Fibroblast of skin of scalp (primary cell): Measurements from ENCODE around the gene MGRN1.

Experiments
- DNase-seq: peaks from one replicate; pipeline ENCODE4 v3.0.0-alpha.2; 2013

MGRN1 gene

DNA sequence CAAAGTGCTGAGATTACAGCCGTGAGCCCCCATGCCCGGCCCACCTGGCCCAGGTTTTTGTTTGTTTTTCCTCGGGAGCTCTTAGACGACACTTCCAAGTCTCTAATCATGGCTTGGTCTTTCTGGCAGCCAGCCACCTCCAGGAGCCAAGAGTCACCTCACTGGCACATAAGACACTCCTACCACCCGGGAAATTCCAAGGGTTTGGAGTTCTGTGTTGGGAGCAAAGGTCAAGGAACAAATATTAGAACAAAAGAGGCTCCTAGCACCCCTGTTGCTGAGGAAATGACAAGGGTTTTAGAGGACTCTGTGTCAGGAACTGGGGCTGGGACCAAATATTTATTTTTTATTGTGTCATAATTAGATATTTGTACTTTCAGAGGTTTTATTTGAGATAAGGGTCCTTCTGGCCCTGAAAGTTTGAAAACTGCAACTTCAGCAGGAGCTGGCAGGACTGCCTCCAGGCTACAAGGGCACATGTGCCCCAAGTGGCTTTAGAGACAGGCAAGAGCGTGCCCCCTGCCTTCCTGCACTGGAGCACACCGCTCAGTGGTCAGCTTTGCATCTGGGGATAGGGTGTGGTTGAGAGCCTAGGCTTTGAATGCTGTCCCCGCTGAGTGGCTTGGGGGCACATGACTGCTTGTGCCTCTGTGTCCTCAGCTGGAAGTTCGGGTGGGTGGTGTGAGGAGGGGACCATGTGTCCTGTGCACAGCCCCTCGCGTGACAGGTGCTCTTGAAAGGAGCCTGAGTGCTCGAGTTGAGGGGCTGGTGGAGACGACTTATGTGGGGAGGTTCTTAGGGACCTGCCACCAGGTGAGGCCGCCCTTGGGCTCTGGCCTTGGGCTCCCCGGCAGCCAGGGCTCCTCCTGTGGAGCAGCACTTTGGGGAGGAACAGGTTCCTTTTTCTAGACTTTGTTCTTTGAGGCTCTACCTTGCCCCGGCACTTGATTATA, 29.7 kb downstream of the MGRN1 start:
- no peak for DNase-seq

DNA sequence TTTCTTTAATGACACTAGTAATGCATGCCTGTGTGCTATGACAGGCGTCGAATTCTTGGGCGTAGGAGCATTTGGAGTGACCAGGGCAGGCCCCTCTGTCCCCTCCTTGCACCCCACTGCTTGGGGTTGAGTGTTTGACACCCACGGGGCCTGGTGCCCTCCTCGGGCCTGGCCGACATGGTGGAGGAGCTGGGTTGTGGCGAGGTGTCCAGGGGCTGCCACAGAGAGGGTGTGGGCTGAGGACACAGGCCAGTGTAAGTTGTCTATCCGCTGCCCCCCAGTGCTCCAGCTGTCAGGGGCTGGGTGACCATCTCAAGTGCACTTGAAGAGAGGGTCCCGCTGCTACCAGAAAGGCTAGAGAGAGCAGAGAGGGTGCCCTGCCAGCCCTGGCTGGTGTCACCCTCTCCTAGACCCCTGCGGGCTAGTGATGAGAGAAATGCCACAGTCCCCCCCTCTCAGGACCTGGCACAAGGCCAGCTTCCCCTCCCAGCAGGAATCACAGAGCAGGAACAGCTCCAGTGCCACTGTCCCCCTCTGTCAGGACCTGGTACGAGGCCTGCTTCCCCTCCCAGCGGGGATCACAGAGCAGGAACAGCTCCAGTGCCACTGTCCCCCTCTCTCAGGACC, 30.5 kb downstream of the MGRN1 start:
- DNase-seq, result no peak

DNA sequence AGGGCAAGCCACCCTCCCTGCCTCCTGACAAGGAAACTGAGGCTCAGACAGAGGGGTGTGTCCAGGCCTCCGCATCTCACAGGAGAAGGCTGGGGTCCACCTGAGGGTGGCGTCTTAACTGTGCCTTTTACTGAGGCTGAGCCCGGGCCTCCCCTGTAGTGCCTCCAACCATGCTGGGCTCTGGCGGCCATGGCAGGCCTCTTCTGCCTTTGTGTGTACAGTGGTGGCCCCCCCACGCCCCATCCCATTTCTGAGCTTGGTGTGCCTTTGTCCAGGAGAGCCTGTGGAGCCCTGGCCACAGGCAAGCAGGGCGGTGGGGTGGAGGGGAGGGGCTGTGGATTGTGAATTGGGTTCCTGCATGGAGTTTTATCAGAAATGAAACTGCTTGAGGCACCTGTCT, 31.2 kb downstream of the MGRN1 start:
- DNase-seq, result no peak

DNA sequence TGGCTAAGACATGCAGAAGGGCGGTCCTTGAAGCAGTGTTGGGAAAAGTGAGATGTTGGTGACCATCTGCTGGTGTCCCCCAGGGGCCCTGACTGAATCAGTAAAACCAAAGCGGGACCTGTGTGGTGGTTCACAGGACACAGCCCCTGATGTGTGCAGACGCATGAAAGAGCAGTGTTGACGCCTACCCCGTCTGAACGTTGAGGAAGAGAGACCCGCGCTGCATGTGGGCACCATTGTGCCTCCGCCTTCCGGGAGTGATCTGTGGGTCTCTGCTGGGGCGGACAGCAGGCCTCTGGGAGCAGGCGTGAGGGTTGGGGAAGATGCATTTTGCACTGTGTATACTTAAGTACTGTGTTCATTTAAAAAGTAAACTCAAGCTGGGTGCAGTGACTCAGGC, 31.6 kb downstream of the MGRN1 start:
- DNase-seq, result no peak

DNA sequence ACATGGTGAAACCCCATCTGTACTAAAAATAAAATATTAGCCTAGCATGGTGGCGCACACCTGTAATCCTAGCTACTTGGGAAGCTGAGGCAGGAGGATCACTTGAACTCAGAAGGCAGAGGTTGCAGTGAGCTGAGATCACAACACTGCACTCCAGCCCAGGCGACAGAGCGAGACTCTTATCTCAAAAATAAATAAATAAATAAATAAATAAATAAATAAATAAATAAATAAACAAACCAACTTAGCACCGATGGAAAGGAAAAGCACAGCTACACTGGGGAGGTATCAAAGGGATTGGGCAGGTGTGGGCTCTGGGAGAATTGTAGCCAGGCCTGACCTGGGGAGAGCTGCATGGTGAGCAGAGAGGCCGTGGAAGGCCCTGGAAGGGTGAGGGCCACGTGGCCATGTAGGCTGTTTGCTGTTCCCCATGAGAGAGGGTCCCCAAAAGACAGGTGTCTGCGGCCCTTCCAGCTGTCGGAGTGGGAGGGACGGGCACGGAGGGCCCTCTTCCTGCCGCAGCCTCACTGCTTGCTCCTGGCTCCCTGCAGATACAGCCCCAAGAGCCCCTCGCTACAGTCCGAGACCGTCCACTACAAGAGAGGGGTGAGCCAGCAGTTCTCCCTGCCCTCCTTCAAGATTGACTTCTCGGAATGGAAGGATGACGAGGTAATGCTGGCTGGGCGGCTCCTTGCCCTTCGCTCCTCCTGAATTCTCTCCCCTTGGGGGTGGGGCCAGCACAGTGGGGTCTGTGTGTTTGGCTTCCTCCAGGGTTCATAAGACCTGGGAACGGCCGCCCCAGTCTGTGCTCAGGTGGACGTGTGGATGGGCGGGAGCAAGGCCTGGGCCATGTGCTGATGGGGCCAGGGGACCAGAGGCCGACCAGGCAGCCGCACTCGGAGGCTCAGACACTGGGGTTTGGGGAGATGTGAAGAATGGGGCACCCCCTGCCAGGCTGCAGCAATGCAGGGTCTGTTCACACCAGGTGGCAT, 32.4 kb downstream of the MGRN1 start:
- no peak for DNase-seq

DNA sequence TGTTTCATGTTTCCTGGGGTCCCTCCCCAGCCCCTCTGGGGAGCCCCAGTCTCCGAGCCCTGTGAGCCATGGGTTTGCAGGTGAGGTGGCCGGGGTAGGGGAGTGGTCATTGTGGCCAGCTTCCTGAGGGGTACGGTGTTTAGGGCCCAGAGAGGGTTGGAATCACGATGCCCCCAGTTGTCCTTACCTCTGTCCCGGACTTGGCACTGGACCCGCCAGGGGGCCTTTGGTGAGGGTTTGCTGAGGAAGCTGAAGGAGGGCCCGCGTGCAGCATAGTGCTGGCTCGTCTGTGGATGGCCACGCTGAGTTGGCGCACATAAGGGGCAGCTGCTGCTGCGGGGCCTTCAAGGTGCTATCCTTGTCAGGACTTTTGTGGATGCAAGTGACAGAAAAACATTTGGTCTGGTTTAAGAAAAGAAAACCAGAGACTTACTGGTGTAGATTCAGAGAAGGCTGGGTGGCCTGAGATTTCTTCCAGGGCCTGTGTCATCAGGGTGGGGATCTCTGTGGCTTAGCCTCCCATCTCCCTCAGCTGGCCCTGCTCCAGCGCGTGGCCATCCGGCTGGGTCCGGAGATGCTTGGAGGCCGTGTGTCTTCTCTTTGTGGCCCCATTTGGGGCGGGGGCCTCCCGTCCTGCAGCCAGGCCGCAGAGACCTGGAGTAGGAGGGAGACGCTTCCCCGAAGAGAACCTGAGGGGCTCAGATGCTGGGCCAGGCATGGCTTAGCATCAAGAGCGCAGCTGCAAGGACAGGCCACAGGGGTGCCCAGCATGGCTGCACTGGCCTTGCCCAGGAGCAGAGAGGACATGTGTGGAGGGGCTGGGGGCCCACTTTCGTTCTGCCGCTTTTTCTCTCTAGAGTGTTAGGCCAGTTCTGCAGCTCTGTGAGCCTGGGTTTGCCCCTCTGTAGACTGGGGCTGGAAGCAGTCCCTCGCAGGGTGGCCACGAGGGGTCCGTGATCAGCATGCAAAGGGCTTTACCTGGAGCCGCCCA, 35.0 kb downstream of the MGRN1 start:
- no peak for DNase-seq

DNA sequence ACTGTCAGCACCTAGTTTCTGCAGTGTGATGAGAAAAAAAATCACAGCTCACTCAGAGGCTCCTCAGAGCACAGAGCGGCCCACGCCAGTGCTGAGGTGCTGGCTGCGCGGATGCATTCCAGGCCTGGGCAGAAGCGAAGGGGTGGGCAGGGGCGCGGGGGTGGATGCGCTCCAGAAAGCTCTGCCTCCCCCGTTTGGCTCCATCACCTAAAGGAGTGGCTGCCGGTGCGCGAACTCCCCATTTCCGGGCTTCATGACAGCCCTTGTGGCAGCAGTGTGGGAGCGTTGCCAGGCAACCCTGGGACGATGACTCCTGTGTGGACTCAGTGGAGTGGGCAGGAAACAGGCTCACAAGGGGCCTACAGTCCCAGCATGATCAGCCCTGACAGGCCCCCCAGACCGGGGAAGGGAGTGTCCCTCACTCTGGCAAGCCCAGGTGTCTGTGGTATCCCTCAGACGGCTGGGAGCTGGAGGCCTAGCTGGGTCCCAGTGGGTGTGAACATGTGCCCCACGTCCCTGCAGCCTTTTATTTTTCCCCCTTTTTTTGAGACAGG, 35.9 kb downstream of the MGRN1 start:
- peak; percentile 29 for DNase-seq

DNA sequence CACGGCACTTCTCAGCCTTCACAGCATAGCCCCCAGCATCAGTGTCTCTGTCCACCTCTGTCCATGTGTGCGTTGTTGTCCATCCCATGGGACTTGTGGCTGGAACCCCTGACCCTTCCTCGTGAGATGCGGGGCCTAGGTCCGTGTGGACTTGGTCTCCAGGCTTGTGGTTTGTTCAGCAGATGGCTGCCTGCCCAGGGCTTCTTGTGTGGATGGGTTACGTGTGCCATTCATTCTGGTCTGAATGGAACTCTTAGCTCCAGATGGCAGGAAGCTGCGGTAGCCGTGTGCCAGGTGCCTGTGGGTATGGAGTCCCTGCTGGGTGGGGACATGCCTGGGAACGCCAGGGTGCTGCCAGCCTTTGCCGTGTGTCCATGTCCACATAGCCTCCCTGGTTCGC, 37.0 kb downstream of the MGRN1 start:
- no peak for DNase-seq

DNA sequence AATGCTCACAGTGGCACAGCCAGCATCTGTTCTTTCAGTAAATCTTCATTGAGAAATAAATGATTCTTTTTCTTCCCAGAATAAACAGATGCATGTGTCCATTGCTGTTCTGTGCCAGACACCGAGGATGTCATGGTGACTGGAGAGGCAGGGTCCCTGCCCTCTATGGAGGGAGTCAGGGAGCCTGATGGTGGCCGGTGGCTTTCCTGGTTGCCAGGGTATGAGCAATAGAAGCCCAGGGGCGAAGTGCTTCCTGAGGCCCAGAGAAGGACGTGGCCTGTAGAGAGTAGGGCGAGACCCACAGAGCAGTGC, 38.8 kb downstream of the MGRN1 start:
- no peak for DNase-seq

DNA sequence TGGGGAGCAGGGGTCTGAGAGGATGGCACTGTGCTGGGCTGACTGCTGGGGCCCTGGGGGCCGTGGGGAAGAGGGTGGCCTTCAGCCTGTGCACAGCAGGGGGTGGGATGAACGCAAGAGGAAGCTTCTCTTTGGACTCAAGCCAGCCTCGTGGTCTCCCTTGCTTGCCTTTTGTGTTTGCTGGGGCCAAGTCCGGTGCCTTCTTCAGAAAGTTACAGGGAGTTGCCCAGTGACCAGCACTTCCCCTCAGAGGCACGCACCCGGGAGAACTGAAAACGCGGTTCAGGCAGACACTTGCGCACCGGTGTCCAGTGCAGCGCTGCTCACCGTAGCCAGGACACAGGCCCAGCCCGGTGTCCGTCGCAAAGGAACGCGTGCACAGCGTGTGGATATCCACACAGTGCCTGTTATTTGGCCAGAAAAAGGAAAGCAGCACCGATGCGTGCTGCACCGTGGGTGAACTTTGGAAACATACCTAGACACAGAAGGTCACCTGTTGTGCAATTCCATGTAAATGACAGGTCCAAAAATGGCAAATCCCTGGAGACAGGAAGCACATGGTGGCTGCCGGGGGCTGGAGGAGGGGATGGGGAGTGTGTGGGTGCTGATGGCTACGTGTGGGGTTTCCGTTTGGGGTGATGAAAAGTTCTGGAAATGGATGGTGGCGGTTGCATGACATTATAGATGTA, 39.3 kb downstream of the MGRN1 start:
- peak; percentile 14 for DNase-seq

DNA sequence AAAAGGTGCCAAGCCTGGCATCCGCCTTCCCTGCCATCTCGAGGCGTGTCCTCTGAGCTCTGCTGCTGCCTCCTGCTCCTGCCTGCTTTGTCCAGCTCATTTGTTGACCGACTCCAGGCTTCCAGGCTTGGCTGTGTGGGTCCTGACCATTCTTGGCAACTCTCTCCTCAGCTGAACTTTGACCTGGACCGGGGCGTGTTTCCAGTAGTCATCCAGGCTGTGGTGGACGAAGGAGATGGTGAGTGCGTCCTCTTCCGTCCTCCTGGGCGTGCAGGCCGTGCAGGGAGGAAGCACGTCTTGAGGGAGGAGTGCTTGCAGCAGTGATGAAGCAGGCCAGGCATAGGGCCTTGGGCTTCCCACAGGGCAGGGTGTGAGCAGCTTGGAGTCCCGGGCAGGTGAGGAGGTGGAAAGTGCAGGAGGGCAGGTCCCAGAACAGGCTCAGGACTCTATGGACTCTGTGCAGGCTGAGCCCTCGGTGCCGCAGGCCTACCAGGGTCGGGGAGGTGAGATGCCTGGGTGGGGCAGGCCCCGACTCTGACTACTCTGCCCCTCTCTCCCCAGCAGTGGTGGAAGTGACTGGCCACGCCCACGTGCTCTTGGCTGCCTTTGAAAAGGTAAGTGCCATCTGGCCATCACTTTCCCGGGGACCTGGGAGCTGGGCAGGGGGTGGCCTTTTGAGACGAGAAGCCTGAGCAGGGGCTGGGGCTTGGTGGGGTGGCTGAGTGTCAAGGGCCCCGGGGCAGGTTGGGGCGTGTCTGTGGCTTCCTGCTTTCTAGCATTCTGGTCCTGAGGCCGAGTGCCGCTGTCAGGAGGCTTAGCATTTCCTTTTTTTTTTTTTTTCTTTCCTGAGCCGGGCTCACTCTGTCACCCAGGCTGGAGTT, 40.2 kb downstream of the MGRN1 start:
- no peak for DNase-seq

DNA sequence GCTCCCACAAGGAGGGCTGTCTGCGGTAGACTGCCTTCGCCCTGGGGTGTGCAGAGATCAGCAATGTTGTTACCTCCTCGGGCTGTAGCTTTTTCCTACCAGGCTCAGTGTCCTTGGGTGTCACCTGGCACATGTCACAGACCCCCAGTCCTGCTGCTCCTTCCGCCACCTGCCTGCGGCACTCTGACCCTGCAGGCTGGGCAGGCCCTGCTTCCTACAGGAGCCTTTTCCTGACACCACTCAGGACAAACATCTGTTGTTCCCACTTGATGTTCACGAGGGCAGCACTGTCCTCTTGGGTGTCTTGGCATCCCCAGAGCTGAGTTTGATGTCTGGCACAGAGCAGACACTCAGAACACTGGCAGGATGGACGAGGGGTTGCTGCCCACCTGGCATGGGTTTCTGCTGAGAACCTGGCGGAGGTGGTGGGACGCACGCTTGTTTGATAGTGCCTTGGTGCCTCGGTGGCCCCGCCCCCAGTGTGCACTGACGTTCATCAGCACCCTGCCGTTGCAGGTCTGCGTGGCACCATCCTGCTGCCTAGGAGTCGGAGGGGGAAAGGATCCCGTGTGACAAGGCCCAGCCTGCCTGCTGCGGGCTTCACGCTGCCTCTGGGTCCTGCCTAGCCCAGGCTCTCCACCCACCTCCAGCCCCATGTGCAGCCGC, 42.0 kb downstream of the MGRN1 start:
- DNase-seq, result no peak

DNA sequence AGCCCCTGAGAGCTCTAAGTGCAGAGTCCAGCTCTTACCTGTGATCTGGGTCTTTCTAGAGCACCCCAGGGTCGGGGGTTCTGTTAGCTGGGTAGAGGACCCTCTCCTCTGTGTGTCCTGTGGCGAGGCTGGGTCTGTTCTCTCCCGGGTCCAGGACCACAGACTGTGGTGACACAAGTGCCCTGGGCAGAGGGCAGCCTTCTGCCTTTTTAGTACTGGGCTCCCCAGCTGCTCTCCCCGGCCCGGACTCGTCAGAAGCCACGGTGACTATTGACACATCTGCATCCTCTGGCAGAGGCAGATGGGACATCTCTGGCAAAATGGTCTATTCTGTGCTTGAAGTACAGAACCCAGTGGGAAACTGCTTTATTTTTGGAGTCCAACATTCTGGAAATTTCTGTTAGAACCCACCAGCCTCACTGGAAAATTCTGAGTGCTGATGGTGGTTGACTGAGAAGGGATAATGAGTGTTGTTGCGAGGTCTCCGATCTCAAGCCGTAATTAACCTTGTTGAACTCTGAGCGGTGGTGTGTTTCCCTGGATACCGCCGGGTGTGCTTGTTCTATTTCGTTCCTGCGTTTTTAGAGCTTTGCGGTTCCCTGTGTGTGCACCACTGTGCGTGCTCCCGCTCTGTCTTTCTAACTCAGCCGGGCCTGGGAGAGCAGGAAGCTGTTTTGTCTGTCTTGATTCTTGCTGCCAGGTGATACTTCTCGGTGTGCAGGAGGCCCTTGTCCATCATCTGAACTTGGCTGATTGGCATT, 42.8 kb downstream of the MGRN1 start:
- no peak for DNase-seq

DNA sequence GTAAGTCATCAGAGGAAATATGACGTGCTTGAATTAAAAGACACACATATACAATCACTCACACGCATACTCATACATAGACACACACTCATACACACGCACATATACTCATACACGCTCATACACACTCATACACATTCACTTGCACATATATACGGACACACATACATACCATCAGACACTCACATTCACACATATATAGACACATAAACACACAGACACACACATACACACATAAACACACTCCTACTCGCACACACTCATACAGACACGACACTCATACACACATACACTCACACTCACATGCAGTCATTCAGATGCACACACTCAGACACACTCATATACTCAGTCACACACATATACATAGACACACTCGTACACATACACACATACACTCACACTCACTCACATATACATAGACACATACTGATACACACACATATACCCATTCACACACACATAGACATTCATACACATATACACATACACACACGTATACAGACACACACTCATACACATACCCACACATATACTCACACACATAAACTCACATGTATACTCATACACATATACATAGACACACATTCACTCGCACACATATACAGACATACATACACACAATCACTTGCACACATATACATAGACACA, 43.8 kb downstream of the MGRN1 start:
- no peak for DNase-seq

DNA sequence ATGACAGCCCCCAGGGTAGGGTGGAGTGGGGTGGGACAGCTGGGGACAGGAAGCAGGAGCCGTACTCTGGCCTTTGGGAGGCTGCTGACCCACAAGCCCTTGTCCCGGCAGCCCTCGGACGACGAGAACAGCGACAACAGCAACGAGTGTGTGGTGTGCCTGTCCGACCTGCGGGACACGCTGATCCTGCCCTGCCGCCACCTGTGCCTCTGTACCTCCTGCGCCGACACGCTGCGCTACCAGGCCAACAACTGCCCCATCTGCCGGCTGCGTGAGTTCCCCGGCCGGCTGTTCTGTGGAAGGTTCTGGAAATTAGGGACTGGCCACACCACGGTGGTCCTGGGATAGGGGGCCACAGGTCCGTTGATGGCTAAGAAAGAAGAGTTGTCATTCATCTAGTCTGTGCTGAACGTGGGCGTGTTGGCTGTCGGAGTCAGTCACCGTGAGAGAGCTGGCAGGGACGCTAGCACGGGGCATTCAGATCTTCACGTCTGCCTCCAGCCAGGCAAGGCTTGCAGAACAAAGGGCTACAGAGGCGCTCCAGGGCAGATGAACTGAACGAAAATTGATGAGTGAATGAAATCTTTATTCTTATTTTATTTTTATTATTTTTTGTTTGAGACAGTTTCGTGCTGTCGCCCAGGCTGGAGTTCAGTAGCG, 48.9 kb downstream of the MGRN1 start:
- no peak for DNase-seq

DNA sequence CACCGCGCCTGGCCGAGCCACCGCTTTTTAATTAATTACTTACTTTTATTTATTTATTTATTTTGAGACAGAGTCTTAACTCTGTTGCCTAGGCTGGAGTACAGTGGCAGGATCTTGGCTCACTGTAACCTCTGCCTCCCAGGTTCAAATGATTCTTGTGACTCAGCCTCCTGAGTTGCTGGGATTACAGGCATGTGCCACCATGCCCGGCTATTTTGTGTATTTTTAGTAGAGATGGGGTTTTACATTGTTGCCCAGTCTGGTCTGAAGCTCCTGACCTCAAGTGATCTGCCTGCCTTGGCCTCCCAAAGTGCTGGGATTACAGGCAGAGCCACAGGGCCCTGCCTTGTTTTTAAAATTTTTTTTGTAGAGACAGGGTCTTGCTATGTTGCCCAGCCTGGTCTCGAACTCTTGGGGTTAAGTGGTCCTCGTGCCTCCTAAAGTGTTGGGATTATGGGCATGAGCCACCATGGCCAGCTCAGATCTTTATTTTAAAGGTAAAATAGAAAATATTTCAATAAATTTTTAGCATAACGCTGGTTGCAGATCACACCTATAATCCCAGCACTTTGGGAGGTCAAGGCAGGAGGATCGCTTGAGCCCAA, 50.4 kb downstream of the MGRN1 start:
- no peak for DNase-seq
